Ascending aorta (tissue), 2 donors: ENCODE measurements around the gene STT3B. TPM values are rescaled to one million over a fixed set of nuclear protein-coding genes. Genes with fewer than 3 reads are reported as not detected.

Experiments
- DNase-seq, 2 donors: peaks; one replicate each; pipeline ENCODE4 v3.0.0-alpha.2; 2019; ENCODE audit warnings: low spot score in 2 of 2
- H3K27ac ChIP-seq, 2 donors: fragments of 200-600 bp; sonication (generic); one replicate each; pipeline ENCODE4 v1.5.1; 2016 to 2017; ENCODE audit warnings: mild to moderate bottlenecking in 1 of 2
- H3K27me3 ChIP-seq: fragments of 200-600 bp; sonication (generic); one replicate; pipeline ENCODE4 v1.5.1; 2017
- H3K36me3 ChIP-seq, 2 donors: fragments of 200-600 bp; sonication (generic); one replicate each; pipeline ENCODE4 v1.5.1; 2016
- H3K4me1 ChIP-seq, 2 donors: fragments of 200-600 bp; sonication (generic); one replicate each; pipeline ENCODE4 v1.5.1; 2016 to 2017; ENCODE audit warnings: mild to moderate bottlenecking in 1 of 2
- H3K4me3 ChIP-seq, 2 donors: fragments of 200-600 bp; sonication (generic); one replicate each; pipeline ENCODE4 v1.5.1; 2016 to 2017; ENCODE audit warnings: mild to moderate bottlenecking in 1 of 2
- H3K9me3 ChIP-seq, 2 donors: fragments of 200-600 bp; sonication (generic); one replicate each; pipeline ENCODE4 v1.5.1; 2016
- intact Hi-C: fragments of 100-400 bp; cut with DNase I; formaldehyde crosslinking; loops from one replicate; pipeline ENCODE4 v1.15.1; 2023
- total RNA-seq: library from RNA; depleted of rRNA; stranded (reverse); fragments of >200 nt; gene quantifications from one replicate; pipeline ENCODE4 v1.1.0, GENCODE V29; 2016
- TF ChIP-seq, protein P1 (sequence below), 3 experiments: fragments of 200-600 bp in 2 of 3; fragments of 450-650 bp in 1 of 3; sonication (generic) in 2 of 3; IDR thresholded peaks; one replicate each; pipeline ENCODE4 v1.5.1; 2016 to 2019; ENCODE audit warnings: antibody characterized with exemption in 3 of 3, mild to moderate bottlenecking in 1 of 3, moderate library complexity in 1 of 3

STT3B gene
- total RNA-seq, 1 donor from 2014 or later = 79.5 TPM

DNA sequence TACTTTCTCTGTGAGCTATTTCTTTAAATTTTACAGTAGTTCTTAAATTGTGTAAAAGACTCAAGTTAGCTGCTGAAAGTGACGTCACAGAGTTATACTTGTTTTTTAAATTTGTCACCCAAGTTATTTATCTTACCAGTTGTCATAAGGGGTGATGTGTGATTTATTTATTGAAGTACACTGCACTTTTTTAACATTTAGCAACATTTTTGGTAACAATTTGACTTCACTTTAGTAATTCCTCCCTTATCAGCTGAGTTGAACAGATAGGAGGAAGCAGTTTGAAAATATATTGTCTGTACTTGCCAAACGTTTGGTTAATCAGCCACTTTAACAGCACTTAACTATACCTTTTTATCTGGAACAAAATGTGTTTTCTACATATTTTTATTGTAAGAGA, 3.8 kb downstream of the STT3B start:
- DNase-seq = no peak
- no peaks in the 10 kb centered on the region for H3K9me3 ChIP-seq
- H3K27ac ChIP-seq = no peak overlapping the region
- no peaks in the 10 kb centered on the region for H3K36me3 ChIP-seq
- intact Hi-C loops = loop anchor here (10.0 kb wide), 3 partner anchors 228 to 1898 kb away; no protein-coding TSS in a partner anchor
- no peaks in the 10 kb centered on the region for H3K27me3 ChIP-seq
- H3K4me1 ChIP-seq = peaks cover 0 to 13% of the 10 kb centered on the region in 2 donors
- H3K4me3 ChIP-seq = peak overlapping the region in 1 of 2 donors; percentile 80
- TF ChIP-seq, protein P1, sequence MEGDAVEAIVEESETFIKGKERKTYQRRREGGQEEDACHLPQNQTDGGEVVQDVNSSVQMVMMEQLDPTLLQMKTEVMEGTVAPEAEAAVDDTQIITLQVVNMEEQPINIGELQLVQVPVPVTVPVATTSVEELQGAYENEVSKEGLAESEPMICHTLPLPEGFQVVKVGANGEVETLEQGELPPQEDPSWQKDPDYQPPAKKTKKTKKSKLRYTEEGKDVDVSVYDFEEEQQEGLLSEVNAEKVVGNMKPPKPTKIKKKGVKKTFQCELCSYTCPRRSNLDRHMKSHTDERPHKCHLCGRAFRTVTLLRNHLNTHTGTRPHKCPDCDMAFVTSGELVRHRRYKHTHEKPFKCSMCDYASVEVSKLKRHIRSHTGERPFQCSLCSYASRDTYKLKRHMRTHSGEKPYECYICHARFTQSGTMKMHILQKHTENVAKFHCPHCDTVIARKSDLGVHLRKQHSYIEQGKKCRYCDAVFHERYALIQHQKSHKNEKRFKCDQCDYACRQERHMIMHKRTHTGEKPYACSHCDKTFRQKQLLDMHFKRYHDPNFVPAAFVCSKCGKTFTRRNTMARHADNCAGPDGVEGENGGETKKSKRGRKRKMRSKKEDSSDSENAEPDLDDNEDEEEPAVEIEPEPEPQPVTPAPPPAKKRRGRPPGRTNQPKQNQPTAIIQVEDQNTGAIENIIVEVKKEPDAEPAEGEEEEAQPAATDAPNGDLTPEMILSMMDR (IDR thresholded peaks at IDR 0.05) = no peak

DNA sequence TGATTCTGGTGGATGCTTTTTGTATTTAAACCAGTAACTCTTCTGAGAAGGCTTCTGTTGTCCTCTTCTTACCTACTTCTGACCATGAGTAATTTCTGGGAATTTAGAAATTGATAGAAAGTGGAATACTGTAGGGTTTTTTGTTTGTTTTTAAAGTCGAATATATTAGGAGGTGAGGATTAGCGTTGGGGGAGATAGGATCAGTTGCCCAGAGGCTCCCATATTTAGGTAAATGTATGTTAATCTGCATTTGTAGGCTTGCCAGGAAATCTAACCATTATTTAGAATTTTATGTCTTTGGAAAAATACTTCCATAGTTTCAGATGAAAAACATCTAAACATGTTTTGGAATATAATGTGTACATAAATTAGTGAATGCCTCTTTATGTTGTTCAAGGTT, 6.1 kb downstream of the STT3B start:
- TF ChIP-seq, protein P1 (IDR thresholded peaks at IDR 0.05) = no peak
- Histone ChIP-seq H3K4me3 (no peak overlapping the region), H3K9me3 (no peaks in the 10 kb centered on the region), H3K27ac (no peak overlapping the region), H3K27me3 (no peaks in the 10 kb centered on the region), H3K36me3 (no peaks in the 10 kb centered on the region), H3K4me1 (peaks cover 0 to 13% of the 10 kb centered on the region in 2 donors)
- intact Hi-C loops = loop anchor here (10.0 kb wide), 3 partner anchors 226 to 1896 kb away; no protein-coding TSS in a partner anchor
- DNase-seq = no peak

DNA sequence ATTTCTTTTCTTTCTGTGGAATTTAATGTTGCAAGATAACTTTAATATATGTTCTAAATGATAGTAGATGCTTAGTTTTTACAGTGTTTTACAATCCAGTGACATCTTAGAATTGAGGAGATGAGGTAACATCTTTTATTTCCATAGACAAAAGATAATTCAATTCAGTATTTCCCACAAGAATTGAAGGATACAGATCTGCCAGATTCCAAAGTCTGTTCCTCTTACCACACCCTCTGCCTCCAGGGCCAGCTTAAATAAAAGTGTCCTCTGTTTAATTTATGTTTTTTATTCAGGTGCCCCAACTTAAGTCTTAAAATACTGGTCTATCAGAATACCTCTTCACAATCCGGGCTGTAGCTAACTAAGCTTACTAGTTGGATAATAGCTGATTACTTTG, 6.5 kb downstream of the STT3B start:
- no peaks in the 10 kb centered on the region for H3K27me3 ChIP-seq
- no peak overlapping the region for H3K4me3 ChIP-seq
- H3K27ac ChIP-seq = no peak overlapping the region
- H3K36me3 ChIP-seq = no peaks in the 10 kb centered on the region
- no peak for DNase-seq
- intact Hi-C loops = loop anchor here (10.0 kb wide), 3 partner anchors 226 to 1896 kb away; no protein-coding TSS in a partner anchor
- no peaks in the 10 kb centered on the region for H3K9me3 ChIP-seq
- H3K4me1 ChIP-seq = peaks cover 0 to 13% of the 10 kb centered on the region in 2 donors
- TF ChIP-seq, protein P1 (IDR thresholded peaks at IDR 0.05) = no peak

DNA sequence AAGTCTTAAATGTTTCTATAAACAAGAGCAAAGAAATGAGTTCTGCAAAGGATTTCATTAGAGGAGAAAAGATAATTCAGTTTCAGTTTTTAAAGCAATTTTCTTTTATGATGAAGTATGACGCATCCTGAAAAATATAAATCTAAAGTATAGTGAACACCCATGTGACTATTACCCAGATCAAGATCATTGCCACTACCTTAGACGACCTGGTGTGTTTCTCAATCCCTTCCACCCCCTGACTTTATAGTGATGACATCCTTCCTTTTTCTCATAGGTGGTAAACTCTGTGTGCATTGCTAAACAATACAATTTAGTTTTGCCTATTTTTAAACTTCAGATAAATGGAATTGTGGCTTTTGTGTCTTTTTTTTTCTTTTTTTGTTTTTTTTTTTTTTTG, 8.4 kb downstream of the STT3B start:
- Histone ChIP-seq H3K4me1 (peaks cover 0 to 2% of the 10 kb centered on the region in 2 donors), H3K9me3 (no peaks in the 10 kb centered on the region), H3K27ac (no peak overlapping the region), H3K4me3 (no peak overlapping the region), H3K27me3 (no peaks in the 10 kb centered on the region), H3K36me3 (no peaks in the 10 kb centered on the region)
- intact Hi-C loops = no loop called here
- DNase-seq = no peak
- TF ChIP-seq, protein P1 (IDR thresholded peaks at IDR 0.05) = no peak

DNA sequence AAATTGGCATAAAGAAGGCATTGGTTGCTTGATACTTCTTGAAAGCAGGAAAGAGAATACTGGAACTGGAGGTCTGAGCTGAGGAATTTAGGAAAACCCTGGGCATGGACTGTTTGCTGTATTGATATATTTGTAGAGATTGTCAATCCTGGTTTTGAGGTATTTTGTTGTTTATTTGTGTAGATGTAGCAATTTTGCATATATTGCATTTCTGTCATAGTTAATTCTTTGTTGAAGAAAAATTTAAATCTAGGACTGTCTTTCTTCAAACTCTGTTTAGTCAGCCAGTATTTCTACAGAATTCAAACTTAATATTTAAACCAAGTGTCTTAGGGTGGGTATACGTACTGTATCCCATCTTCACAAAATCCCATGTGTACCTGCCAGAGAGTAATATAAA, 9.5 kb downstream of the STT3B start:
- DNase-seq = no peak
- no peaks in the 10 kb centered on the region for H3K9me3 ChIP-seq
- TF ChIP-seq, protein P1 (IDR thresholded peaks at IDR 0.05) = no peak
- H3K27me3 ChIP-seq = no peaks in the 10 kb centered on the region
- peaks cover 2 to 5% of the 10 kb centered on the region in 2 donors for H3K4me1 ChIP-seq
- no peaks in the 10 kb centered on the region for H3K36me3 ChIP-seq
- no peak overlapping the region for H3K27ac ChIP-seq
- intact Hi-C loops = no loop called here
- no peak overlapping the region for H3K4me3 ChIP-seq

DNA sequence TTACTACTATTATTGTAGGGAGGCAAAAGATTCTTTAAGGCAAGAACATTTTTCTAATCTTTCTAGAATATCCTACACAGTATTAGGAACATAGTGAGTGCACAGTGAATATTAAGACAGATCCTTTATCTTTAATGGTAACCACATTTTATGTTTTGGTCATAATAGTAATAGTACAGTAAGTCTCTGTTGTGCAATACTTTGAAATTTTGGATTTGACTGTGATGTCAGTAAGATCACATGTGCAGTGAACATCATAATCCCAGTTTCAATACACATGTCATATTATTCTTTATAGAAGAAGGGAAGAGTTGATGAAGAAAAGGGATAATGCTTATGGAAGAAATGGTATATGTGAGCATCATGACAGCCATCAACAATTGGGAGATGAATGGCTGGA, 10.7 kb downstream of the STT3B start:
- intact Hi-C loops = no loop called here
- H3K4me1 ChIP-seq = peaks cover 2 to 11% of the 10 kb centered on the region in 2 donors

More for the DNA sequence above, 10.7 kb downstream of the STT3B start:
- TF ChIP-seq, protein P1 (IDR thresholded peaks at IDR 0.05) = no peak
- no peaks in the 10 kb centered on the region for H3K27me3 ChIP-seq
- no peak overlapping the region for H3K27ac ChIP-seq
- no peak for DNase-seq
- no peaks in the 10 kb centered on the region for H3K36me3 ChIP-seq
- no peaks in the 10 kb centered on the region for H3K9me3 ChIP-seq
- H3K4me3 ChIP-seq = no peak overlapping the region
